HG02870 (cell line): ENCODE measurements around the gene KRTAP5-1.

Experiments used
- ATAC-seq: cut with Tn5 transposase; IDR thresholded peaks from one replicate; pipeline ENCODE4 v1.9.1; 2021; ENCODE audit warnings: mild to moderate bottlenecking, moderate library complexity; ENCODE audit not compliant: unreplicated experiment

Gene KRTAP5-1

DNA sequence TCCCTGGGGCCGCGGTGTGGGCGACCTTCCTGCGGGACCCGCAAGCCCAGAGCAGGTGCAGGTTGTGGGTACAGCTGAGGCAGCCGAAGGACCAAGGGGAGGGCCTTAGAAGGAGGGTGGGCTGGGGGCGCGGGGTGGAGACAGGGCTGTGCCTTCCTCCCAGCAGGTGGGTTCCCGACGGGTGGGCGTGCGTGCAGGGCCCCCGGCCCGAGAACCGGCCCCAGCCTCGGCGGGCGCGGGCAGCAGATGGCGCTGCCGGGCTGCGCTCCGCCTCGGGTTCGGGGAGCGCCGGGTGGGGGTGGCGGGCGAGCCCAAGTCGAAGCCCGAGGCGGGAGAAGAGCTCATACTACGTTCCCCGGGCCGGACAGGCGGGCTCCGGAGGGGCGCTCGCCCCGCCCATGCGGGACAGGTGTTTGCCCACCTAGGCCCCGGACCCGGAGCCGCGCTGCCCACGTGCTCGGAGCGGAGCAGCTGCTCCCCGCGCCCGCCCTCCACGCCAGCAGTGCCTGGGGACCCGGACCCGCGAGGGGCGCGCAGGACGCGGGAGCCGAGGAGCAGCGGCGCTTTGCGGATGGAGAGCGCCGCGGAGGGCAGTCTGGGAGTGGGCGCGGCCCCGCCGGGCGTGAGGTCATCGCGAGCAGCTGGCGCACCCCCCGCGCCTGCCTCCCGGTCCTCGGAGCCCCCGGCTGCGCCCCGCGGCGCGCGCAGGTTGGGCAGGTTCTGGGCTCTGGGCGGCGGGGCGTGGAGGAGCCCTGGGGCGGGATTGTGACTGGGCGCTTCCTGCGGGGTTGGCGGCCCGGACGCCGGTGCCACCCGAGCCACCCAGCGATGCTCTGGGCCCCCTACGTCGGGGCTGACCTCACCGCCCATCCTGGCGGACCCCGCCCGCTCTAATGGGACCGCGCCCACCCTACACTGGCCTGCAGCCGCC lies 38.3 kb downstream of the KRTAP5-1 start:
- no peak for ATAC-seq

DNA sequence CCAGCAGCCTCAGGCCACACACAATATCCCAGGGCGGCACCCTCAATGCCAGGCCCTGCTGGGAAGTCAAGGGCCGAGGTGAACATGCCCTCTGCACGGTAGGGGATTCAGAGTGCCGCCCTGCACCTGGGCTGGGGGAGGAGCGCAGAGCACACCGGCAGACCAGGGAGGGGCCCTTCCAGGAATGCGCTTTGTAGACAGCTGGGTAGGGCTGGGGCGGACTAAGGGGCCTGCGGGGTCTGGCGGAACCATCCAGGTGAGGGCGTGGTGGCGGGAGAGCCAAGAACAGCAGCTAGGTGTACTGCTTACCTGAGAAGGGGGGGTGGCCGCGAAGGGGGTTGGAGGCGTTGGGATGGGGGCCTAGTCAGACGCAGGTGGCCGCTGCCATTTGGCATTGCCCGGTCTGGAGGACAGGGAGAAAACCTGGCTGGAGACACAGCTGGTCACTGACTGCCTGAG lies 39.0 kb downstream of the KRTAP5-1 start:
- no peak for ATAC-seq

DNA sequence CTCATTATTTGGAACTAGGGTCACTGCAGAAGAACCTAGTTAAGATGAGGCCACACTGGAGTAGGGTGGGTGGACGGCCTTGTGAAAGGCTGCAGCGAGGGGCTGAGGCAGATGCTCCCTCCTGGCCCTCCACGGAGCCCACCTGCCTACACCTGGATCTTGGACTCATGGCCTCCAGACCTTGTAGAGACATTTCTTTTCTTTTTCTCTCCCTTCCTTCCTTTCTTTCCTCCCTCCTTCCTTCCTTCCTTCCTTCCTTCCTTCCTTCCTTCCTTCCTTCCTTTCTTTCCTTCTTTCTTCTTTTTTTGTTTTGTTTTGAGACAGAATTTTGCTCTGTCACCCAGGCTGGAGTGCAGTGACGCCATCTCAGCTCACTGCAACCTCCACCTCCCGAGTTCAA lies 39.7 kb downstream of the KRTAP5-1 start:
- no peak for ATAC-seq

DNA sequence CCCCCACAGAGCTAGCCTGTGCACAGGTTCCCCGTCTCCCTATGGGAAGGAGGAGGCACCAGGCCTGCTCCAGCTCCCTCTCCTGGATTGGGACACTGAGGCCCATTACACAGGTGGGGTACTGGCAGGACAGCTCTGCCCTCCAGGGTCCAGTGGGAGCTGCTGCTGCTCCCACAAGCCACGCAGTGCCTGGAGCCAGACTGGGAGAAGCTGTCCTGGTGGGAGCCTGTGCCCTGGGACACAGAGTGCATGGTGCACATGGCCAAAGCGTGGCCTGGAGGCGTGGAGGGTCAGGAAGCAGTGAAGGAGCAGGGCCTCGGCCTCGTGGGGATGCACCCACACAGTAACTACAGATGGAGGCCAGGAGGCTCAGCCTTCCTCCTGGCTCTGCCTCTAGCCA lies 40.5 kb downstream of the KRTAP5-1 start:
- no peak for ATAC-seq

DNA sequence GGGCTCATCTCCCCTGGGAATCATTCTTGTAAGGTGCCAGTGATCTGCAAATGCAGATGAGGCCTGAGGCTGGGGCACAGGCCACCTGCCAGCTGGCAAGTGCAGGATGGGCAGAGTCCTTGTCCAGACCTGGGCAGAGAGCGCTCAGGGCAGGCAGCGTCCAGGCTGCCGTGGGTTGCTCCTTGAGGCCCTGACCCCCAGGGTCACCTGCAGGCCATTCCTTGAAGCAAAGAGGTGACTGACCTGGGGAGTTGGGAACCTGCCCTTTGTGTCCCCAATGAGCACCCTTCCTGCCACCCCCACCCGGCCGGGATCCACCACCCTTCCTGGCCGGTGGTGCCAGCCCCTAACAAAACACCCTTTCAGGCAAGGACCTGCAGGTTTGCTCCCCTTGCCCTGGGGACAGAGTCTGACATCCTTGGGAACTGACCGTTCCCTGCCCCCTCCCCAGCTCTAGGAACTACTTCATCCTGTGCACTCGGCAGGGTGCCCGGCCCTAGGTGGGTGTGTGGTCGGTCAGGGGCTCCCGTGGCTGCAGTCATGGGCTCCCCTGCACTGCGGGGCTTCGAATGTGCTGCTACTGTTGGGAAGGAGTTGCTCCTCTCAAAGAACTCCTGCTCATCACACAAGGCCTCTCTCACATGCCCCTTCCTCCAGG lies 41.3 kb downstream of the KRTAP5-1 start:
- ATAC-seq, result no peak

DNA sequence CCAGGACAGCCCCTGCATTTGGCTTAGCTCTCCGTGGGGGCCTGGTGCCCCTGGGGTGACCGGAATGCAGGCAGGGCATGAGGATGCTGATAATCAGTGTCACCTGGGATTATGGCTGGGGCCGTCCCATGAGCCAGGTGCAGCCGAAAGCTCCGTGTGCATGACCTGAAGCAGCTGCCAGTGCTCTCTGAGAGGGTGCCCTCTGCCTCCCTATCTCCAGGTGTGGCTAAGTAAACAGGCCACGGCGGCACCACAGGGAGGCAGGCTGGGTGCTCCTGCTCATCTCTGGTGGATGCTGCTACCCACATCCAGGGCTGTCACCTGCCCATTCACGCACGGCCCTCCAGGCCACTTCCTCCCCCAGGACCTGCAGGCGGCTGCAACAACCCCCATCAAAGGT lies 42.8 kb downstream of the KRTAP5-1 start:
- ATAC-seq, result no peak

DNA sequence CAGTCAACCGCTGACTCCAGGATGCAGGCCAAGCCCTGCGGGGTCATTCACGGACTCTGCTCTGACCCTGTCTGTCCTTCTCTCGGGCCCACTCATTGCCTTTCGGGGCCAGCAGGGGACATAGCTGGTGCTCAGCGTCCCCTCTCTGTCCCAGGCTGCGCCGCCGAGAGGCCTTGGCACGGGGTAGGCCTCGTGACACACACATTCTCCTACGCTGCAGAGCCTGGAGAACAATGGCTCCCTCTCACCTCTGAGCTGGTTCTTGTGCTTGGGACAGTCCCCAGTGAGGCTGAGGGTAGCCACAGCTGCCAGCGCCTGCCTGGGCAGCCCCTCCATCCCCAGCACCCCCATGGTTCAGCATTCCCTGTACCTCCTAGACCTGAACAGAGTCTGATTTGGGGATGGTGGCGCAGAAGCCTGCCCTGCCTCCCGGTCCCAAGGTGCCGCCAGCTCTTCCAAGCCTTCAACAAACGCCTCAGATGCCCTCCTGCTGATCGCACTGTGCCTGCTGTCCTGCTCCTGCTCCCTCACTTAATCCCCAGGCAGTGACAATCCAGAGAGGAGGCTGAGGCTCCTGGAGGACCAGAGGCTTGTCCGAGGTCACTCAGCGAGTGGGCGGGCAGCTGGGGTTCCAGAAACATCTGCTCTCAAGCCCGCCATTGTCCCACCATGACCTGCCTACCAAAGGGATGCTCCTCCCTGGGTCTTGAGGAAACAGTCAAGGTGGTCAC lies 43.4 kb downstream of the KRTAP5-1 start:
- ATAC-seq, result no peak

DNA sequence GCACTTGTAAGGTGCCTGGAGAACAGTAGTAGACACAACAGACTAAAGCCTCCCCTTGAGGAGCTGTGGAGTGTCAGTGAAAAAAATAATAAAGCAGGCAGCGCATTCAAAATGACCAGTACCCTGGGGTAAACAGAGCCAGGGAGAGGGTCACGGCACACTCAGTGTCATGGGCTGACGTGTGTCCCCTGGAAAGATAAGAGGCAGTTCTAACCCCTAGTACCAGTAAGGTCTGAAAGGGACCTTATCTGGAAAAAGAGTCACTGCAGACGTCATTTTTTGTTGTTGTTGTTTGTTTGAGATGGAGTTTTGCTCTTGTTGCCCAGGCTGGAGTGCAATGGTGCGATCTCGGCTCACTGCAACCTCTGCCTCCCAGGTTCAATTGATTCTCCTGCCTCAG lies 45.0 kb downstream of the KRTAP5-1 start:
- no peak for ATAC-seq

DNA sequence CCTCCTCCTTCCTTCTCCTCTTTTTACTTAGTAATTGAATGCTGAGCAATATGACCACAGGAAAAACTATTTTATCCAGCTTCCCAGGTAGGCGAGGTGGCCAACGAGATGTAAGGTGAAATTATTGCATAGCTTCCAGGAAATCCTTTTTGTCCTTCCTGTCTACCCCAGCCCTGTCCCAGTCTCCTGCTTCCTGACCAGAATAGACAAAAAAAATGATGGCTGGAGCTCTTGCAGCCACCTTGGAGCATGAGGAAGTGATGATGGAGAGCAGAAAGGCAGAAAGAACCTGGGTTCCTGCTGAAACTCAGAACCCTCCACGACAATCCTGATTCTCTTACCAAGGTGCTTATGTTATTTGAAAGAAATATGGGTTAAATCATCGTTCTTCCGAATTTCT lies 46.9 kb downstream of the KRTAP5-1 start:
- no peak for ATAC-seq

DNA sequence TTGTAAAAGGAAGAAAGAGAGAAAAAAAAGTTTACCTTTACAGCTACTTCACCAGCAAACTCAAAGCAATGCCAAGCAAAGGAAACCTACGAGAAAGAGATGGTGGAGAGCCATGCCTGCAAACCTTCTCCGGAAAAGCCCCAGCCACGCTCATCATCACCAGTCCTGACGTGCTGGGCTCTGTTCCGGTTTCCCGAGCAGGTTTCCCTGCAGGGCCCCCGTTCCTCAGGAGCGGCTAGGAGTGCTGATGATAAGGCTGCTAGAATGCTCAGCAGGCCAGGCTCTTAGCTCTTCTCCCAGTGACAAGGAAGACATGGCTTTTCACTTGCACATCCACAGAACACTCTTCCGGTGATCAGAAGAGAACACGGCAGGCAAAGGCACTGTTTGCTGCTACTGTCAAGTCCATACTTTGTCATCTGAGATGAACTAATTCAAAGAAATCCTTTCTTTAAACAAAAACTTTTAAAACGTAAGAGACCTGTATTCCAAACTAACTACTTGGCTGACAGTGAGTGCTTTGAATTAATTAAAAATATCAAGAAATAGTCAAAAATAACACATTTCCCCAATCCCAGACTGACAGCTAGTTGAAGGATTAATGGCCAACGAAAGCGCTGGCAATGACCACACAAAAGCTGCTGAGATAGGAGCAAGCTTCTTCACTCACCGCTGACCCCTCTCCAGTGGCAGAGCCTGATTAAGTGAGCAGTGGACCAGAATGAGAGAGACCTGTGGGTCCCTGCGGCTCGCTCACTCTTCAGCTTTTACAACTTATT lies 48.8 kb downstream of the KRTAP5-1 start:
- no peak for ATAC-seq

DNA sequence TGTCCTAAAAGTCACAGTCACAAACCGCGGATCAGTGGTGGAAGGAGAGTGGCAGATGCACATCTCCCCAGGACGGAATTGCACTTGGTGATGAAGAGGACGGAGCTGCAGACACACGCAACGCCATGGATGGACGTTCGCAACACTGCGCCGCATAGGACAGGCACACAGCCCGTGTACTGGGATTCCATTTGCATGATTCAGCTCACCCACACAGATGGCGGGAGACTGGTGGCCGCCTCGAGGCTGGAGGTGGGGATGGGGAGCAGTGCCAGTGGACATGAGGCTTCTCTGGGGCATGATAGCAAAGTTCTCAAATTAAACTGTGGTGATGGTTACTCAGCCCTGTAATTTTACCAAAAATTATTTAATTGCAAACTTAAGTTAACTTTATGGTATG lies 50.4 kb downstream of the KRTAP5-1 start:
- ATAC-seq, result no peak
